Stomach (tissue), 9 donors: ENCODE measurements around the gene HSPB6. TPM values are rescaled to one million over a fixed set of nuclear protein-coding genes. Genes with fewer than 3 reads are reported as not detected.

Experiments
- DNase-seq, 2 donors: peaks; one replicate each; pipeline versions ENCODE4 v3.0.0 to v3.0.0-alpha.2; 2013 to 2019
- H3K27ac ChIP-seq, 5 donors: fragments of 200-600 bp in 4 of 5; sonication (generic) in 4 of 5; one replicate each; pipeline ENCODE4 v1.5.1; 2013 to 2019; ENCODE audit warnings: mild to moderate bottlenecking in 1 of 5, moderate library complexity in 1 of 5
- H3K27me3 ChIP-seq, 3 donors: fragments of 200-600 bp; sonication (generic); one replicate each; pipeline ENCODE4 v1.5.1; 2017 to 2019; ENCODE audit warnings: mixed run types in 1 of 3
- H3K36me3 ChIP-seq, 4 donors: fragments of 200-600 bp; sonication (generic); 1 replicate in 3 of 4; 2 replicates in 1 of 4; pipeline ENCODE4 v1.5.1; 2016 to 2019
- H3K4me1 ChIP-seq, 4 donors: fragments of 200-600 bp; sonication (generic); one replicate each; pipeline ENCODE4 v1.5.1; 2016 to 2019
- H3K4me3 ChIP-seq, 4 donors: fragments of 200-600 bp; sonication (generic) in 3 of 4; one replicate each; pipeline ENCODE4 v1.5.1; 2016 to 2019; ENCODE audit warnings: mild to moderate bottlenecking in 1 of 4
- H3K9me3 ChIP-seq, 4 donors: fragments of 200-600 bp; sonication (generic); one replicate each; pipeline ENCODE4 v1.5.1; 2016 to 2019
- EP300 ChIP-seq: sonication (generic); formaldehyde crosslinking; IDR thresholded peaks from one replicate; pipeline ENCODE4 v1.6.1; 2017; ENCODE audit warnings: antibody characterized with exemption
- POLR2A ChIP-seq, 4 donors: fragments of 450-650 bp; IDR thresholded peaks; one replicate each; pipeline ENCODE4 v1.6.1; 2016; ENCODE audit warnings: antibody characterized with exemption in 4 of 4, control low read depth in 2 of 4, mild to moderate bottlenecking in 1 of 4, moderate library complexity in 1 of 4
- POLR2AphosphoS5 ChIP-seq, 3 donors: sonication (generic); formaldehyde crosslinking; IDR thresholded peaks; one replicate each; pipeline ENCODE4 v1.6.1; 2016; ENCODE audit warnings: antibody characterized with exemption in 3 of 3
- WGBS, 5 donors: extraction: QIAGEN DNeasy Blood & Tissue Kit in 3 of 5; methylation state at CpG; one replicate each; pipeline versions ENCODE4 v1.1.5 to v1.1.7; 2013 to 2018; 5-methylcytosine and 5-hydroxymethylcytosine counted together
- intact Hi-C: fragments of 100-400 bp; cut with DNase I; formaldehyde crosslinking; loops from one replicate; pipeline ENCODE4 v1.15.1; 2023; ENCODE audit warnings: low total_unique reads
- polyA plus RNA-seq, 3 donors: library from polyadenylated mRNA; stranded (reverse); fragments of 200-250 nt; gene quantifications; one replicate each; pipeline ENCODE4 v1.2.3, GENCODE V29; 2013
- total RNA-seq, 5 donors: library from RNA; depleted of rRNA; stranded (reverse); fragments of >200 nt; gene quantifications; one replicate each; pipeline versions ENCODE4 v1.1.0 to v1.2.3, GENCODE V29; 2014 to 2016
- TF ChIP-seq, protein P1 (sequence below), 7 experiments: fragments of 450-650 bp in 4 of 7; fragments of 200-600 bp in 3 of 7; sonication (generic) in 3 of 7; IDR thresholded peaks; one replicate each; pipeline ENCODE4 v1.5.1; 2016 to 2019; ENCODE audit warnings: antibody characterized with exemption in 7 of 7, control low read depth in 2 of 7, mild to moderate bottlenecking in 1 of 7
- donor health status: healthy with polysubstance abuse.
- donor health status: Bipolar disorder and iron deficiency.
- donor health status: healthy.

HSPB6 gene
- total and polyA plus RNA-seq, 8 donors, result 25.0 to 492 (median 81.0) TPM

DNA sequence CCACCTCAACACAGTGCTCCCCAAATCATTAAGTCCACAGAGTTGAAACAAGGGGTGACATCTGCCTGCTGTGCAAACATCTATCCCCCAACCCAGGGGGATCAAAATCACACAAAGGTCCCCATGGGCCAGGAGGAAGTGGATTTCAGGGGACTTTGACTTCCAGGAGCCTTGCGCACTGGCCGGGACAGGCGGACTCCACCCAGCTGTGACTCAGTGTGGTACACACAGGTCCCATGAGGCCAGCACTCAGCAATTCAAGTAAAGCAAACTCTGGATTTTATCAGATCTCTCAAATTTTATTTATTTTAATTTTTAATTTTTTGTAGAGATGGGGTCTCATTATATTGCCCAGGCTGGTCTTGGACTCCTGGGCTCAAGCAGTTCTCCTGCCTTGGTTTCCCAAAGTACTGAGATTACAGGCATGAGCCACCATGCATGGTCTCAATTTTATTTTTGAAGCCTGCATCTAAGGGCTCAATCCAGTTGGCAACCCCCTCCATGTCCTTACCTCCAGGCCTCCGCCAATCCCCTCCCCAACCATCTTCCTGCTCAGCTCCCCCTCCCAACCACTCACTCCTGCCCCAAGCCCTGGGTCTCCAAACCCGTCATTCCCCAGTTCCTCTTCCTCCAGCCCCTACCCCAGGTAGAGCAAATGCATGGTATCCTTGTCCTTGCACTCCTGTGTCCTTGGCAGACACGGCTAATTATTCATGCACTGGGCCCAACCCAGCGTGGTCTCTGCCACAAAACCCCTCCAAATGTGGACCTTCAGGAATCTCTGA lies 36.7 kb upstream of the HSPB6 start:
- Histone ChIP-seq H3K9me3 (no peaks in the 10 kb centered on the region), H3K27ac (no peak overlapping the region), H3K36me3 (no peaks in the 10 kb centered on the region), H3K4me1 (peaks cover 0 to 12% (median 0%) of the 10 kb centered on the region in 4 donors), H3K4me3 (no peak overlapping the region), H3K27me3 (peaks cover 0 to 37% (median 22%) of the 10 kb centered on the region in 3 donors)
- WGBS, 5 donors, result 59 to 68% (median 66%) methylated on average over 7 of the region's 7 CpGs
- intact Hi-C loops, result no loop called here
- TF ChIP-seq POLR2A (IDR thresholded peaks at IDR 0.05) (no peak), EP300 (no peak), POLR2AphosphoS5 (IDR thresholded peaks at IDR 0.05) (no peak)
- TF ChIP-seq, protein P1, sequence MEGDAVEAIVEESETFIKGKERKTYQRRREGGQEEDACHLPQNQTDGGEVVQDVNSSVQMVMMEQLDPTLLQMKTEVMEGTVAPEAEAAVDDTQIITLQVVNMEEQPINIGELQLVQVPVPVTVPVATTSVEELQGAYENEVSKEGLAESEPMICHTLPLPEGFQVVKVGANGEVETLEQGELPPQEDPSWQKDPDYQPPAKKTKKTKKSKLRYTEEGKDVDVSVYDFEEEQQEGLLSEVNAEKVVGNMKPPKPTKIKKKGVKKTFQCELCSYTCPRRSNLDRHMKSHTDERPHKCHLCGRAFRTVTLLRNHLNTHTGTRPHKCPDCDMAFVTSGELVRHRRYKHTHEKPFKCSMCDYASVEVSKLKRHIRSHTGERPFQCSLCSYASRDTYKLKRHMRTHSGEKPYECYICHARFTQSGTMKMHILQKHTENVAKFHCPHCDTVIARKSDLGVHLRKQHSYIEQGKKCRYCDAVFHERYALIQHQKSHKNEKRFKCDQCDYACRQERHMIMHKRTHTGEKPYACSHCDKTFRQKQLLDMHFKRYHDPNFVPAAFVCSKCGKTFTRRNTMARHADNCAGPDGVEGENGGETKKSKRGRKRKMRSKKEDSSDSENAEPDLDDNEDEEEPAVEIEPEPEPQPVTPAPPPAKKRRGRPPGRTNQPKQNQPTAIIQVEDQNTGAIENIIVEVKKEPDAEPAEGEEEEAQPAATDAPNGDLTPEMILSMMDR (IDR thresholded peaks at IDR 0.05), result no peak
- peak; percentile 50 to 79 for DNase-seq

DNA sequence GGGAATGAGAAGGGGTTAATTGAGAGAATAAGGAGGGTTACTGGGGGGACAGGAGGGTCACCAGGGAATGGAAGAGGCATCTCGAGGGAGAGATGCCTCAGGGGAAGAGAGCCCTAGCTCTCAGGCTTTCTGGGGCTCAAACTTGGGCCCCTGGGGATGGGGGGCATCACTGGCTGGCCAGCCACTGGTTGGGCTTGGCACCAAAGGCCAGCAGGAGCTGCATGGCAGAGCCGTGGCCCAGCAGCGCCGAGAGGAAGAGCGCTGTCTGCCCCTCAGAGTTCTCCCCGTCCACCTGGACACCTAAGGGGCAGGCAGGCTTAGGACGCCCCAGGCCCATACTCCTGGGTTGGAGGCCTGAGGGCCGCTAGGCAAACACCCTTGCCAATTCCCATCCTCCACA lies 36.1 kb upstream of the HSPB6 start:
- Histone ChIP-seq H3K27ac (no peak overlapping the region), H3K36me3 (no peaks in the 10 kb centered on the region), H3K4me1 (peaks cover 0 to 11% (median 0%) of the 10 kb centered on the region in 4 donors), H3K9me3 (no peaks in the 10 kb centered on the region), H3K4me3 (no peak overlapping the region), H3K27me3 (peaks cover 0 to 31% (median 16%) of the 10 kb centered on the region in 3 donors)
- DNase-seq, result no peak
- 65 to 83% (median 78%) methylated on average over 7 to 8 of the region's 8 CpGs for WGBS, 5 donors
- intact Hi-C loops, result no loop called here
- TF ChIP-seq POLR2AphosphoS5 (IDR thresholded peaks at IDR 0.05), result no peak
- TF ChIP-seq, protein P1 (IDR thresholded peaks at IDR 0.05), result no peak
- TF ChIP-seq EP300, result no peak
- no peak for TF ChIP-seq POLR2A (IDR thresholded peaks at IDR 0.05)

DNA sequence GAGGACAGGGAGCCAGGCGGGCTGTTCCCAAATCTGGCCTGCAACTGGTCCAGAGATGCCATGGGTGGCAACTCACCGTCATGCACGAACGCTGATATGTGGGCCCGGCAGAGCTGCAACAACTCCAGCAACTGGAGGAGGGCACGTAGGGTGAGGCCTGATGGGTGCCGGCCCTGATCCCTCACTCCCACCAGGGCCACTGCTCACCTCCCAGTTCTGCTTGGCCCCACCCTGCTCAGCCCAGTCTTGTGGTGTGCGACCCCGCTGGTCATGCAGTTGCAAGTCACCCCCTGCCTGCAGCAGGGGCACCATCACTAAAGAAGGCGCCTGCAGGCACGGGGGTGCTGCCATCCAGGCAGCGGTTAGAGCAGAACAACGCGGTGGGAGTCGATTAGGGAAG lies 35.5 kb upstream of the HSPB6 start:
- peaks cover 0 to 4% (median 3%) of the 10 kb centered on the region in 4 donors for H3K36me3 ChIP-seq
- peaks cover 0 to 25% (median 10%) of the 10 kb centered on the region in 3 donors for H3K27me3 ChIP-seq
- no peak for TF ChIP-seq EP300
- WGBS, 5 donors, result 85 to 91% (median 88%) methylated on average over 9 to 15 of the region's 15 CpGs
- H3K9me3 ChIP-seq, result no peaks in the 10 kb centered on the region
- H3K4me1 ChIP-seq, result peaks cover 0 to 5% (median 0%) of the 10 kb centered on the region in 4 donors
- intact Hi-C loops, result no loop called here
- H3K4me3 ChIP-seq, result no peak overlapping the region
- no peak overlapping the region for H3K27ac ChIP-seq
- no peak for DNase-seq

DNA sequence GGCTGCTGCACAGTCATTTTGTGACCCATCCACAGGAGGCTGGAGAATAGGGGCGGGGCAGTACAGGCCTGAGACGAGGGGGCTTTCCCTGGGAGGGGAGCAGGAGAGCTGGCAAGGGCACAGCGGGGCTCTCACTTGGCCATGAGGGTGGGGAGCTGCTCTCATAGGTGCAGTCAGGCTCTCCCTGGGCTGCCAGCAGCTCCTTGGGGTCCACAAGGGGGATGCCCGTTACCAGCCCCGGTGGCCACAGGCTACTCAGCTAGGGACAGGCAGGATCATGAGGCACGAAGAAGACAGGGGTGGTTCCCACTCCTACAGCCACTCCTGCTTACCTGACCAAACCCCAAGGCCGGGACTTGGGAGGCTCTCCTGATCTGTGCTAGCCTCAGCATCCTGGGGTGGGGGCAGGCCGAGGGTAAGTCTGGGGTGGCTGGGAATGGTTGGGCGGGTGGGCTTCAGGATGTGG lies 35.0 kb upstream of the HSPB6 start:
- H3K27ac ChIP-seq, result no peak overlapping the region
- intact Hi-C loops, result no loop called here

More for the DNA sequence above, 35.0 kb upstream of the HSPB6 start:
- TF ChIP-seq EP300 (no peak), POLR2A (IDR thresholded peaks at IDR 0.05) (no peak), POLR2AphosphoS5 (IDR thresholded peaks at IDR 0.05) (no peak)
- TF ChIP-seq, protein P1 (IDR thresholded peaks at IDR 0.05), result no peak
- peaks cover 0 to under 1% (median 0%) of the 10 kb centered on the region in 4 donors for H3K4me1 ChIP-seq
- no peak for DNase-seq
- H3K36me3 ChIP-seq, result peaks cover 0 to 9% (median 8%) of the 10 kb centered on the region in 4 donors
- H3K27me3 ChIP-seq, result peaks cover 0 to 20% (median 6%) of the 10 kb centered on the region in 3 donors
- H3K9me3 ChIP-seq, result no peaks in the 10 kb centered on the region
- 87 to 100% (median 91%) methylated on average over 7 to 9 of the region's 9 CpGs for WGBS, 5 donors
- H3K4me3 ChIP-seq, result no peak overlapping the region
